Ecto neural progenitor cell (in vitro differentiated cells): ENCODE data around the gene RCCD1.
"Not testable (repeated sequence)": the region's sequence is repeated elsewhere in the genome, so short reads cannot be mapped to it uniquely, and the experiment has no call there.

Experiments
- DNase-seq: peaks from one replicate; pipeline ENCODE4 v3.0.0-alpha.2; 2018; ENCODE audit warnings: low spot score

Gene RCCD1

DNA sequence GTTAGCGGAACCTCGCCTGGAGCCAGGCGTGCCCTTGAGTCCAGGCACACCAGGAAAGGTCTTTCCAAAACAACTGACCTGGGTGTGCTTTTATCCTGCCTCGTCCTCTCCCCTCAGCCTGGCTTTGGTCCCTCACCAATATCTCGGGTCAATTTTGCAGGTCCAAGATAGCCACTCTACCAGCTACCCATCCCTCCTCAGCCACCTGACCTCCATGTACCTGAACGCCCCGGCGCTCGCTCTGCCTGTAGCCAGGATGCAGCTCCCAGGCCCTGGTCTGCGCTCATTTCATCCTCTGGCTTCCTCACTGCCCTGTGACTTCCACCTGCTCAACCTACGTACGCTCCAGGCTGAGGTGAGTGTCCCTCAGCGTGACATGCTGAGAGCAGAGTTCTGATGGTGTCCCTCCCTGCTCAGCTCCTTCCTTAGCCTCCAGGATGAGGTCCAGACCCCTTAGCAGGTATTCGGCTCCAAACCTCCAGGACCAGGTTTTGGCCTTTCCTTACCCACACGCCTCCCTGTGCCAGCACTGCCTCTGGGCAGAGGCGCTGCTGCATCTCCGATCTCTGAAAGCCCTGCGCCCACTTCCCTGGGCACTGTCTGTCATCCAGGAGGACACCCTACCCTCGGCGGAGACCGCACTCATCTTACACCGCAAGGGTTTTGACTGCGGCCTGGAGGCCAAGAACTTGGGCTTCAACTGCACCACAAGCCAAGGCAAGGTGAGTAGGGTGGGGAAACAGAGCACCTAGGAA, 36.5 kb upstream of the RCCD1 start:
- DNase-seq = peak; percentile 22

GRCh38 chr15:90918835-90919234, 35.8 kb upstream of the RCCD1 start:
- DNase-seq = no peak

DNA sequence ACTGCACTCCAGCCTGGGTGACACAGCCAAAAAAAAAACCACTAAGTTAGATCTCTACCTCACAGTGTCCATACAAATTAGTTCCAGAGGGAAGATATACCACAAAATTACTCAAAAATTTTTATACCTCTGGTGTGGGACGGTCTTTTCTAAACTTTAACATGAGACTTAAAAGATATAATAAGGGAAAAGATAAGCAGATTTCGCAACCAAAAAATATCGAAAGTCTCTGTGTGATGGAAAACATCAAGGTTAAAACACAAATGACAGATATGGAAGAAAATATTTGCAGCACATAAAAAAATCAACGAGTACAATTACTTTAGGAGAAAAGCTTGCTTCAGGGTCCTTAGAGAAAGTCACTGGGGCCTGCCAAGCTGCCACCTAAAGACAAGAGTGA, 32.8 kb upstream of the RCCD1 start:
- no peak for DNase-seq

- DNase-seq = peak; percentile 30
Observed at GRCh38 chr15:90922712-90923322, 31.9 kb upstream of the RCCD1 start.

GRCh38 chr15:90924375-90924774, 30.3 kb upstream of the RCCD1 start:
- DNase-seq = no peak

- not testable (repeated sequence) for DNase-seq
Observed at GRCh38 chr15:90926766-90927165, 27.9 kb upstream of the RCCD1 start.

DNA sequence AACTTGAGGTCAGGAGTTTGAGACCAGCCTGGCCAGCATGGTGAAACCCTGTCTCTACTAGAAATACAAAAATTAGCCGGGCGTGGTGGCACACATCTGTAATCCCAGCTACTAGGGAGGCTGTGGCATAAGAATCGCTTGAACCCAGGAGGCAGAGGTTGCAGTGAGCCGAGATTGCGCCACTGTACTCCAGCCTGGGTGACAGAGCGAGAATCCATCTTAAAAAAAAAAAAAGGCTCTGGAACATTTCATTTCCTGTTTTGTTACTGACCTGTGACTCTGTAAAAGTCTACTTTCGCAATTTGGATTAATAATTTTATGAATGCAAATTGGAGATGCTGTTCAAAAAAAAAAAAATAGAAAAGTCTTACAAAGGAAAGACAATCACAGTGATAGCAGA, 26.6 kb upstream of the RCCD1 start:
- DNase-seq = not testable (repeated sequence)

GRCh38 chr15:90929246-90930019, 25.3 kb upstream of the RCCD1 start:
- DNase-seq = no peak

DNA sequence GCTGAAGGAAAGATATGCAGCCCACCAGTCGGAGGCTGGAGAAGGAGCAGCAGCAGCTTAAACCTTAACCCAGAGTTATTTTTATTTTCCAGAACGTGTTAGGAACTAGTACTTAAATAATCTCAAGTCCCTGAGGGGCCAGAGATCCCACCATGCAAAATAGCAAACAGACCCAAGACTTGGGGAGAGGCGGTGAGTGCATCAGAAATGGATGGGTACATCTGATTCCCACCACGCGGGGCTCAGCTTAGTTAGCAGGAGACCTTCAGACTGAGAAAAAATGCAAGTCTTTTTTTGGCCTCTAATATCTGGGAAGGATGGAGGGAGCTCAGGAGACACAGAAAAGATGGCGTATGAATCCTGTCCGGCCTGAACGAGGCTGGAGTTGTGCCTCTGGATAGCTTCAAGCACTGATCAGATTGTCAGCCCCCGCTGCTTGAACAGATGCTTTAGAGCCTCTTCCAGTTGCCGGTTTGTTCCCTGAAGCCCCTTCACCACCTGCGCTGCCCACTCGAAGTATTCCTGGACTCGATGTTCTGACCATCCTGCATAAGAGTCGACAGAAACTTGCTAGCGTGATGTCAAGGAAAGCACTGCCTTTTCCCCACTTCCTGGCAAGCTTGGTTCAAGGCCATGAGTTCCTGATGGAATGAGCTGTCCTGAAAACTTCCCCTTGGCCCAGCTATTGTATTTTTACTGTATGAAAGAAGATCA, 23.7 kb upstream of the RCCD1 start:
- no peak for DNase-seq

DNA sequence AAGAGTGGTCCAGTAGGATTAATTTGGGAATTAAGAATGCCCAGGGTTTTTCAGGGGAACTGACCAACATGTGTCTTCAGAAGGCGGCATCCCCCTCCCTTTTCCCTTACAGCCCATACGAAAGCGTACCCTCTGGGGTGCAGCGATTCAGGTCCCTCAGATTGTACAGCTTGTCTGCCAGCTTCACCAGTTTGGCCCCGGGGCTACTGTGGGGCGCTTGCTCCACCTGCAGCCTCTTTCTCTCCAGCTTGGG, 23.2 kb upstream of the RCCD1 start:
- DNase-seq = no peak

- DNase-seq = peak; percentile 94
Observed at GRCh38 chr15:90931828-90932659, 22.6 kb upstream of the RCCD1 start, which contains the start of gene HDDC3. Gene HDDC3 (minus strand): TSS chr15:90932549. CDS start chr15:90932540, 9 bp downstream.

- no peak for DNase-seq
Observed at GRCh38 chr15:90932660-90932991, 22.1 kb upstream of the RCCD1 start.

GRCh38 chr15:90933301-90933700, 21.4 kb upstream of the RCCD1 start:
- DNase-seq = no peak

DNA sequence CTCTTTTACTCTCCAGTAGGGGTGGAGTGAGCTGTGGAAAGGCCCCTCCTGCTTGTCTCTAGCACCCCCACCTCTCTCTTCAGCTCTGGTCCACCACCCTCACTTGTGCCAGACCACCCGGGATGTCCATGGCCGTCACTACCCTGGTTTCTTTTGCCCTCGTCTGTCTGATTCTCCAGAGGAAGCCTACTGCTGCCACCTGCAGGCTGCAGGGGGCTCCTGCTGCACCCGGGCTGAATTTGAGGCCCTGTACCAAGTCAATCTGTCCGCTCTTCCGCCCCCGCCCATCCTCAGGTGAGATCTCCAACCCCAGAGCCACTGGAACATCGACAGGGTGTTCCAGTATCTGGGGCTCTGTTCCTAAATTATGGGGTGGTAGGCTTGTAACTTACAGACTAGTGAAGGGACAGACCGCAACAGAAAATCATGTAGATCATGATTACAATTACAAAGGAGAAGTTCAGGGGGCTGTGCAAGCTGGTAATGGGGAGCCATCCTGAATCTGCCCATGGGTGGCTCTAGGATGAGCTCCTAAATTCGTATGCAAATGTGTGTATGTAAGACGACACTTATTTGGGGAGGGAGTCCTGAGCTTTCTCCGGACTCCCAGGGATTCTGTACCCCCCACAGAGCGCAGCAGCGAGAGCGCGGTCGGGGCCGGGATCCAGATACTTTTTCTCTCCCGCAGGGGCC, 20.3 kb upstream of the RCCD1 start:
- DNase-seq = peak; percentile 86

DNA sequence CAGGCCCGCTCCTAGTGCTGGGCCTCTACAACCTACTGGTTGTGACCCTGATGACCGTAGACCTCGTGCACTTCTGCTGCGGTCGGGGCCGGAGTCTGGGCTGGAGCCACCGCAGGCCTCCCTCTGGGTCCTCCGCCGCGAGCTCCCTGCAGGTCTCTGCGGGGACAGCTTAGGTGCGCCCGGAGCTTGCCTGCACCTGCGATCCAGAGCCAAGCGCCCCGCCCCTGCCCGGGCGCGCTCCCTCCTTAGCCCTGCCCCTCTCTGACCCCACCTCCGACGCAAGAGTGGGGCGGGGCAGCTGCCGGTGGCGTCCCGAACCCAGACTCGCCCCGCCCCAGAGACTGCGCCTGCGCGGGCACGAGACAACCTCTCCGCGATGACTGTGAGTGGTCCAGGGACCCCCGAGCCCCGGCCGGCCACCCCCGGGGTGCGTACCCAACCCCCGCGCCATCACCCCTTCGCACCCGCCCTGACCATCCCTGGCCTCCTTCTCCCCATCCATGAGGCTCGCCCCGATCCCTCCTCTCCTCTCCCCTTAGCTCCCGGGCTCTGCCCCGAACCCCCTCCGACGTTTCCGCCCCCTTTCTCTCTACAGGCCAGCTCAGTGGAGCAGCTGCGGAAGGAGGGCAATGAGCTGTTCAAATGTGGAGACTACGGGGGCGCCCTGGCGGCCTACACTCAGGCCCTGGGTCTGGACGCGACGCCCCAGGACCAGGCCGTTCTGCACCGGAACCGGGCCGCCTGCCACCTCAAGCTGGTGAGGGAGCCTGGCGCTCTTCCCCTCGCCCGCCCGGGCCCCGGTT, 19.5 kb upstream of the RCCD1 start, which contains the start of gene UNC45A:
Gene UNC45A (plus strand): TSS at position 337 of the 803 bp plus-strand sequence. CDS start 40 bp downstream, at position 377.
- peak; percentile 94 for DNase-seq

DNA sequence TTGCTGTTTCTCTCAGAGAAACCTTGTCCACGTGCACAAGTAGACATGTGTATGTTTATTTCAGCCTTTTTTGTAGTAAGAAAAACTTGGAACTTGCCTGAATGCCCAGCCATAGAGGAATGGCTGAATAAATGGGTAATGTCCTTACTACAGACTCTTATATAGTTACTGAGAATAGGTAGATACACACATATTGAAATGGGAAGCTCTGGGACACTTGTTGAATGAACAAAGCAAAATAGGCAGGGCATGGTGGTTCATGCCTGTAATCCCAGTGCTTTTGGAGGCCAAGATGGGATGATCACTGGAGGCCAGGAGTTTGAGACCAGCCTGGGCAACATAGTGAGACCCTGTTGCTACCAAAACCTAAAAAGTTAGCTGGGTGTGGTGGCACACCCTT, 17.9 kb upstream of the RCCD1 start:
- DNase-seq = no peak

- no peak for DNase-seq
Observed at GRCh38 chr15:90938261-90938660, 16.4 kb upstream of the RCCD1 start.

GRCh38 chr15:90939756-90940155, 14.9 kb upstream of the RCCD1 start:
- no peak for DNase-seq

GRCh38 chr15:90941038-90941437, 13.6 kb upstream of the RCCD1 start:
- no peak for DNase-seq
